GM23248 (cell line): ENCODE data around the gene MB21D2. TPM values are rescaled to one million over a fixed set of nuclear protein-coding genes. Genes with fewer than 3 reads are reported as not detected.

Source experiments
- DNase-seq: peaks from one replicate; pipeline ENCODE4 v3.0.0-alpha.2; 2015
- H2AFZ ChIP-seq: fragments of 200-600 bp; sonication (generic); 2 replicates; pipeline ENCODE4 v1.6.1; 2016; ENCODE audit warnings: antibody characterized with exemption
- H3F3A ChIP-seq: fragments of 200-600 bp; sonication (generic); 2 replicates; pipeline ENCODE4 v1.6.1; 2016; ENCODE audit warnings: mild to moderate bottlenecking, antibody characterized with exemption, mixed run types; ENCODE audit not compliant: insufficient read depth
- H3K27ac ChIP-seq: fragments of 200-600 bp; sonication (generic); 2 replicates; pipeline ENCODE4 v1.5.1; 2016; ENCODE audit warnings: mild to moderate bottlenecking
- H3K27me3 ChIP-seq: fragments of 200-600 bp; sonication (generic); replicated peaks from 2 replicates; pipeline ENCODE4 v1.6.1; 2016; ENCODE audit warnings: mild to moderate bottlenecking; ENCODE audit not compliant: insufficient read depth
- H3K36me3 ChIP-seq: fragments of 200-600 bp; sonication (generic); 2 replicates; pipeline ENCODE4 v1.6.1; 2016; ENCODE audit warnings: low read depth, mild to moderate bottlenecking
- H3K4me1 ChIP-seq: fragments of 200-600 bp; sonication (generic); 2 replicates; pipeline ENCODE4 v1.6.1; 2016; ENCODE audit warnings: mild to moderate bottlenecking; ENCODE audit not compliant: insufficient read depth
- H3K4me2 ChIP-seq: fragments of 200-600 bp; sonication (generic); one replicate; pipeline ENCODE4 v1.6.1; 2016; ENCODE audit warnings: mild to moderate bottlenecking; ENCODE audit not compliant: unreplicated experiment
- H3K4me3 ChIP-seq: fragments of 200-600 bp; sonication (generic); 2 replicates; pipeline ENCODE4 v1.5.1; 2016; ENCODE audit warnings: mild to moderate bottlenecking
- H3K79me2 ChIP-seq: fragments of 200-600 bp; sonication (generic); 2 replicates; pipeline ENCODE4 v1.6.1; 2016; ENCODE audit warnings: mild to moderate bottlenecking; ENCODE audit not compliant: insufficient read depth
- H3K9ac ChIP-seq: fragments of 200-600 bp; sonication (generic); 2 replicates; pipeline ENCODE4 v1.6.1; 2016; ENCODE audit warnings: mild to moderate bottlenecking
- H3K9me2 ChIP-seq: fragments of 200-600 bp; sonication (generic); 2 replicates; pipeline ENCODE4 v1.6.1; 2016; ENCODE audit warnings: mixed run types, mild to moderate bottlenecking, moderate library complexity; ENCODE audit not compliant: insufficient read depth
- H3K9me3 ChIP-seq: fragments of 200-600 bp; sonication (generic); one replicate; pipeline ENCODE4 v1.6.1; 2017; ENCODE audit warnings: low read depth
- H4K20me1 ChIP-seq: fragments of 200-600 bp; sonication (generic); 2 replicates; pipeline ENCODE4 v1.6.0; 2016; ENCODE audit not compliant: insufficient read depth
- EZH2 ChIP-seq: fragments of 200-600 bp; sonication (generic); IDR thresholded peaks from 2 replicates; pipeline ENCODE4 v1.6.1; 2018; ENCODE audit warnings: antibody characterized with exemption, mild to moderate bottlenecking; ENCODE audit not compliant: insufficient read depth, poor library complexity, severe bottlenecking
- EZH2phosphoT487 ChIP-seq: fragments of 200-600 bp; sonication (generic); IDR thresholded peaks from 2 replicates; pipeline ENCODE4 v1.6.1; 2018; ENCODE audit warnings: antibody characterized with exemption, moderate library complexity, mild to moderate bottlenecking, low read depth; ENCODE audit not compliant: insufficient read depth
- WGBS, 2 experiments: methylation state at CpG; one replicate each; pipeline ENCODE4 v1.1.6; 2015 to 2017; ENCODE audit warnings: low lambda C conversion rate in 2 of 2, low coverage in 1 of 2; ENCODE audit errors: missing lambda C conversion rate in 2 of 2; 5-methylcytosine and 5-hydroxymethylcytosine counted together
- in situ Hi-C: fragments of 300-500 bp; cut with MboI; formaldehyde crosslinking; loops from 2 replicates; pipeline ENCODE4 v1.15.0; 2020
- polyA plus RNA-seq: library from polyadenylated mRNA; unstranded; fragments of >200 nt; fragmentation: Nextera tagmentation; extraction: Ambion mirVana; gene quantifications from 2 replicates; pipeline ENCODE4 v1.2.1, GENCODE V29; 2016
- total RNA-seq: library from RNA; depleted of rRNA; stranded (reverse); fragments of >200 nt; shearing (Covaris generic); gene quantifications from 2 replicates; pipeline ENCODE4 v1.2.3, GENCODE V29; 2014

The MB21D2 gene
- total and polyA plus RNA-seq, 2 experiments from 2014 or later: 10.9 to 26.4 TPM

DNA sequence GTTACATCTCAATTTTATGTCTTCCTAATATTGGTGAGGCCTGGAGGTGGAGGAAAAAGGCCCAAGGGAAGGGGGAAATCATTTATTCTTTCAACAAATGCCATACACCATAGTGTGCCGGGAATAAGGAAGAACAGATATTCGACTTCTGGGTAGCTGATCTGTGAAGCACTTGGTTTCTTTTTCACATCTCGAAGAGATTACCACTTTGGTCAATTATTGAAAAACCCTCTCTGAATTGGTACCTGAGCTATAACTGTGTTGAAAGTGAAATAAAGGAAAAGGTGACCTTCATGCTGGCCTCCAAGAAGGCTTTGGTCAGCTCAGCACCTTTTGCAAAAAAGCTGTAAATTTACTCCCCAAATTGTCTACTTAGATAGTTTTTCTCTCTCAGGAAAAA lies 14.2 kb upstream of the MB21D2 start:
- peaks cover 6% of the 10 kb centered on the region; the same call in 1 of the 2 replicates for H3F3A ChIP-seq
- no peaks in the 10 kb centered on the region for H3K9me3 ChIP-seq
- in situ Hi-C loops: no loop called here
- H3K9ac ChIP-seq: no peak overlapping the region
- no peak overlapping the region for H3K4me2 ChIP-seq
- no peak for TF ChIP-seq EZH2
- TF ChIP-seq EZH2phosphoT487: no peak
- no peaks in the 10 kb centered on the region for H3K36me3 ChIP-seq
- H3K27me3 ChIP-seq: no peaks in the 10 kb centered on the region
- no peak overlapping the region for H3K4me3 ChIP-seq
- 94 to 96% methylated on average over 3 of the region's 3 CpGs for WGBS, 2 experiments
- no peaks in the 10 kb centered on the region for H3K9me2 ChIP-seq
- no peaks in the 10 kb centered on the region for H4K20me1 ChIP-seq
- no peak for DNase-seq
- no peak overlapping the region for H2AFZ ChIP-seq
- peaks cover 8% of the 10 kb centered on the region; the same call in 1 of the 2 replicates for H3K4me1 ChIP-seq
- H3K79me2 ChIP-seq: no peaks in the 10 kb centered on the region
- no peak overlapping the region for H3K27ac ChIP-seq

- TF ChIP-seq EZH2phosphoT487 (no peak), EZH2 (no peak)
- no peaks in the 10 kb centered on the region for H3K9me3 ChIP-seq
- H3K4me1 ChIP-seq: peaks cover 8% of the 10 kb centered on the region; the same call in 1 of the 2 replicates
- no peak overlapping the region for H2AFZ ChIP-seq
- no peak overlapping the region for H3K27ac ChIP-seq
- H3K4me3 ChIP-seq: no peak overlapping the region
- in situ Hi-C loops: no loop called here
- no peak overlapping the region for H3K9ac ChIP-seq
- H3K27me3 ChIP-seq: no peaks in the 10 kb centered on the region
- no peaks in the 10 kb centered on the region for H3K36me3 ChIP-seq
- H3K79me2 ChIP-seq: no peaks in the 10 kb centered on the region
- H3K9me2 ChIP-seq: no peaks in the 10 kb centered on the region
- DNase-seq: no peak
- H3K4me2 ChIP-seq: no peak overlapping the region
- no peaks in the 10 kb centered on the region for H4K20me1 ChIP-seq
- WGBS, 2 experiments: 76 to 100% methylated on average over 1 of the region's 1 CpG
- H3F3A ChIP-seq: peaks cover 6% of the 10 kb centered on the region; the same call in 1 of the 2 replicates
Measured at GRCh38 chr3:192930577-192930976, 12.9 kb upstream of the MB21D2 start.

- Histone ChIP-seq H3K4me2 (no peak overlapping the region), H3K27ac (no peak overlapping the region), H4K20me1 (no peaks in the 10 kb centered on the region), H3K4me1 (peaks cover 8% of the 10 kb centered on the region; the same call in 1 of the 2 replicates), H3K27me3 (no peaks in the 10 kb centered on the region), H2AFZ (no peak overlapping the region), H3K79me2 (no peaks in the 10 kb centered on the region), H3K9ac (no peak overlapping the region), H3F3A (peaks cover 6% of the 10 kb centered on the region; the same call in 1 of the 2 replicates), H3K36me3 (no peaks in the 10 kb centered on the region), H3K9me2 (no peaks in the 10 kb centered on the region), H3K9me3 (no peaks in the 10 kb centered on the region), H3K4me3 (no peak overlapping the region)
- in situ Hi-C loops: no loop called here
- no peak for DNase-seq
- 82% methylated on average over 9 of the region's 9 CpGs for WGBS, 2 experiments
- TF ChIP-seq EZH2 (no peak), EZH2phosphoT487 (no peak)
Measured at GRCh38 chr3:192929755-192930547, 12.3 kb upstream of the MB21D2 start.

GRCh38 chr3:192929146-192929545 lies 11.5 kb upstream of the MB21D2 start:
- Histone ChIP-seq H3K27me3 (no peaks in the 10 kb centered on the region), H3K79me2 (no peaks in the 10 kb centered on the region), H3K4me1 (peaks cover 8% of the 10 kb centered on the region; the same call in 1 of the 2 replicates), H4K20me1 (no peaks in the 10 kb centered on the region), H3K36me3 (no peaks in the 10 kb centered on the region), H3K9ac (no peak overlapping the region), H3K4me2 (no peak overlapping the region), H2AFZ (0 out of 2 replicates have a peak overlapping the region, but pooled peaks have one; percentile 3), H3K9me2 (no peaks in the 10 kb centered on the region), H3K27ac (no peak overlapping the region), H3K9me3 (no peaks in the 10 kb centered on the region), H3K4me3 (no peak overlapping the region), H3F3A (peaks cover 6% of the 10 kb centered on the region; the same call in 1 of the 2 replicates)
- WGBS, 2 experiments: 10 to 14% methylated on average over 2 of the region's 2 CpGs
- in situ Hi-C loops: no loop called here
- peak; percentile 58 for DNase-seq
- TF ChIP-seq EZH2 (no peak), EZH2phosphoT487 (no peak)
